ENCODE data around the gene EML1. TPM values are rescaled to one million over a fixed set of nuclear protein-coding genes. Genes with fewer than 3 reads are reported as not detected.

Gene EML1
- total RNA-seq, 2 experiments from 2014 or later, result not detected

- no peak overlapping the region for H3K27ac Mint-ChIP-seq
- H3K4me3 Mint-ChIP-seq, result no peak overlapping the region
- no peak for DNase-seq
- ChIA-PET POLR2A (no interaction called here), CTCF (interaction anchor here (1.6 kb wide), 1 partner anchor 52 kb away, joined by 6 read pairs; no protein-coding TSS in a partner anchor)
- H3K9me3 Mint-ChIP-seq, result peaks cover 4% of the 10 kb centered on the region
- no peaks in the 10 kb centered on the region for H3K36me3 Mint-ChIP-seq (ENCODE audit: low read depth)
- H3K4me1 Mint-ChIP-seq, result no peaks in the 10 kb centered on the region
- peaks cover 26% of the 10 kb centered on the region for H3K27me3 Mint-ChIP-seq
Measured at GRCh38 chr14:99846808-99847207, 53.6 kb downstream of the EML1 start.

GRCh38 chr14:99850709-99851108 is 57.5 kb downstream of the EML1 start:
- Mint-ChIP-seq H3K4me1 (no peaks in the 10 kb centered on the region), H3K36me3 (ENCODE audit: low read depth) (no peaks in the 10 kb centered on the region), H3K27ac (no peak overlapping the region), H3K4me3 (no peak overlapping the region), H3K9me3 (peaks cover 4% of the 10 kb centered on the region), H3K27me3 (peaks cover 23% of the 10 kb centered on the region)
- ChIA-PET CTCF (no interaction called here), POLR2A (no interaction called here)
- DNase-seq, result no peak

- Mint-ChIP-seq H3K36me3 (ENCODE audit: low read depth) (no peaks in the 10 kb centered on the region), H3K27ac (no peak overlapping the region), H3K9me3 (no peaks in the 10 kb centered on the region), H3K27me3 (peaks cover 22% of the 10 kb centered on the region), H3K4me3 (no peak overlapping the region), H3K4me1 (no peaks in the 10 kb centered on the region)
- ChIA-PET POLR2A (no interaction called here), CTCF (no interaction called here)
- DNase-seq, result no peak
Measured at GRCh38 chr14:99852578-99852977, 59.4 kb downstream of the EML1 start.

GRCh38 chr14:99853206-99853605 is 60.0 kb downstream of the EML1 start:
- no peak overlapping the region for H3K4me3 Mint-ChIP-seq
- DNase-seq, result no peak
- CTCF ChIA-PET, result no interaction called here

GRCh38 chr14:99854831-99855230 is 61.6 kb downstream of the EML1 start:
- ChIA-PET CTCF (no interaction called here), POLR2A (no interaction called here)
- Mint-ChIP-seq H3K4me3 (no peak overlapping the region), H3K27ac (no peak overlapping the region), H3K27me3 (peaks cover 22% of the 10 kb centered on the region), H3K4me1 (no peaks in the 10 kb centered on the region), H3K9me3 (no peaks in the 10 kb centered on the region), H3K36me3 (ENCODE audit: low read depth) (no peaks in the 10 kb centered on the region)
- DNase-seq, result no peak

More at GRCh38 chr14:99853206-99853605, 60.0 kb downstream of the EML1 start:
- Mint-ChIP-seq H3K4me1 (no peaks in the 10 kb centered on the region), H3K27ac (no peak overlapping the region), H3K9me3 (no peaks in the 10 kb centered on the region), H3K36me3 (ENCODE audit: low read depth) (no peaks in the 10 kb centered on the region), H3K27me3 (peaks cover 22% of the 10 kb centered on the region)
- POLR2A ChIA-PET, result no interaction called here

GRCh38 chr14:99855271-99855670 is 62.1 kb downstream of the EML1 start:
- ChIA-PET POLR2A (no interaction called here), CTCF (no interaction called here)
- no peak overlapping the region for H3K27ac Mint-ChIP-seq
- no peak overlapping the region for H3K4me3 Mint-ChIP-seq
- H3K36me3 Mint-ChIP-seq (ENCODE audit: low read depth), result no peaks in the 10 kb centered on the region
- DNase-seq, result no peak
- H3K27me3 Mint-ChIP-seq, result peaks cover 24% of the 10 kb centered on the region
- H3K9me3 Mint-ChIP-seq, result no peaks in the 10 kb centered on the region
- H3K4me1 Mint-ChIP-seq, result no peaks in the 10 kb centered on the region

GRCh38 chr14:99857551-99857950 is 64.3 kb downstream of the EML1 start:
- Mint-ChIP-seq H3K27ac (no peak overlapping the region), H3K36me3 (ENCODE audit: low read depth) (no peaks in the 10 kb centered on the region), H3K4me3 (no peak overlapping the region), H3K4me1 (no peaks in the 10 kb centered on the region), H3K9me3 (no peaks in the 10 kb centered on the region), H3K27me3 (peaks cover 21% of the 10 kb centered on the region)
- ChIA-PET POLR2A (no interaction called here), CTCF (no interaction called here)
- no peak for DNase-seq

GRCh38 chr14:99860219-99860618 is 67.0 kb downstream of the EML1 start:
- DNase-seq, result no peak
- Mint-ChIP-seq H3K27me3 (peaks cover 19% of the 10 kb centered on the region), H3K4me3 (no peak overlapping the region), H3K27ac (no peak overlapping the region), H3K4me1 (peaks cover 3% of the 10 kb centered on the region), H3K36me3 (ENCODE audit: low read depth) (no peaks in the 10 kb centered on the region), H3K9me3 (no peaks in the 10 kb centered on the region)
- POLR2A ChIA-PET, result no interaction called here
- CTCF ChIA-PET, result no interaction called here

GRCh38 chr14:99862136-99862535 is 68.9 kb downstream of the EML1 start:
- Mint-ChIP-seq H3K4me3 (no peak overlapping the region), H3K36me3 (ENCODE audit: low read depth) (no peaks in the 10 kb centered on the region), H3K9me3 (no peaks in the 10 kb centered on the region), H3K4me1 (peaks cover 3% of the 10 kb centered on the region), H3K27me3 (peaks cover 21% of the 10 kb centered on the region), H3K27ac (no peak overlapping the region)
- DNase-seq, result no peak
- POLR2A ChIA-PET, result no interaction called here
- CTCF ChIA-PET, result no interaction called here

- H3K27me3 Mint-ChIP-seq, result peaks cover 25% of the 10 kb centered on the region
- no peaks in the 10 kb centered on the region for H3K36me3 Mint-ChIP-seq (ENCODE audit: low read depth)
- no peak overlapping the region for H3K4me3 Mint-ChIP-seq
- no peaks in the 10 kb centered on the region for H3K9me3 Mint-ChIP-seq
- H3K4me1 Mint-ChIP-seq, result peaks cover 3% of the 10 kb centered on the region
- POLR2A ChIA-PET, result no interaction called here
- DNase-seq, result no peak
- CTCF ChIA-PET, result no interaction called here
- H3K27ac Mint-ChIP-seq, result no peak overlapping the region
Measured at GRCh38 chr14:99863059-99863458, 69.8 kb downstream of the EML1 start.

GRCh38 chr14:99865408-99865807 is 72.2 kb downstream of the EML1 start:
- ChIA-PET CTCF (no interaction called here), POLR2A (no interaction called here)
- no peak for DNase-seq
- Mint-ChIP-seq H3K9me3 (no peaks in the 10 kb centered on the region), H3K36me3 (ENCODE audit: low read depth) (no peaks in the 10 kb centered on the region), H3K27ac (no peak overlapping the region), H3K4me3 (no peak overlapping the region), H3K4me1 (peaks cover 3% of the 10 kb centered on the region), H3K27me3 (peaks cover 36% of the 10 kb centered on the region)

GRCh38 chr14:99870617-99871016 is 77.4 kb downstream of the EML1 start:
- peaks cover 66% of the 10 kb centered on the region for H3K27me3 Mint-ChIP-seq
- no peaks in the 10 kb centered on the region for H3K36me3 Mint-ChIP-seq (ENCODE audit: low read depth)
- ChIA-PET CTCF (interaction anchor here (1.2 kb wide), 1 partner anchor 12 kb away, joined by 5 read pairs; no protein-coding TSS in a partner anchor), POLR2A (no interaction called here)
- no peaks in the 10 kb centered on the region for H3K4me1 Mint-ChIP-seq
- H3K9me3 Mint-ChIP-seq, result no peaks in the 10 kb centered on the region
- no peak overlapping the region for H3K27ac Mint-ChIP-seq
- H3K4me3 Mint-ChIP-seq, result no peak overlapping the region
- DNase-seq, result no peak

- no peaks in the 10 kb centered on the region for H3K4me1 Mint-ChIP-seq
- CTCF ChIA-PET, result no interaction called here
- no peak for DNase-seq
- no peaks in the 10 kb centered on the region for H3K9me3 Mint-ChIP-seq
- peaks cover 72% of the 10 kb centered on the region for H3K27me3 Mint-ChIP-seq
- no peak overlapping the region for H3K4me3 Mint-ChIP-seq
- no peak overlapping the region for H3K27ac Mint-ChIP-seq
- POLR2A ChIA-PET, result interaction anchor here (0.7 kb wide), 1 partner anchor 44 kb away, joined by 3 read pairs; no protein-coding TSS in a partner anchor
- H3K36me3 Mint-ChIP-seq (ENCODE audit: low read depth), result no peaks in the 10 kb centered on the region
Measured at GRCh38 chr14:99871771-99872170, 78.6 kb downstream of the EML1 start.

- Mint-ChIP-seq H3K36me3 (ENCODE audit: low read depth) (no peaks in the 10 kb centered on the region), H3K27ac (no peak overlapping the region), H3K27me3 (peaks cover 68% of the 10 kb centered on the region), H3K4me3 (no peak overlapping the region), H3K9me3 (no peaks in the 10 kb centered on the region), H3K4me1 (no peaks in the 10 kb centered on the region)
- DNase-seq, result no peak
- POLR2A ChIA-PET, result no interaction called here
- CTCF ChIA-PET, result interaction anchor here (1.1 kb wide), 1 partner anchor 13 kb away, joined by 3 read pairs; no protein-coding TSS in a partner anchor
Measured at GRCh38 chr14:99872786-99873440, 79.7 kb downstream of the EML1 start.

Measured in activated CD4-positive, alpha-beta memory T cell treated with anti-CD3 and anti-CD28 coated beads, Interleukin-2, amount 10 ng/mL, durations not matched to agents 7 days and 5 days (primary cell).